NB4 (cell line): ENCODE results near the gene RHOH.

ENCODE experiments used
- CTCF ChIP-seq: IDR thresholded peaks from one replicate; pipeline ENCODE4 v1.5.1; 2012; ENCODE audit warnings: low read depth, low read length
- TF ChIP-seq, protein P1 (sequence below): IDR thresholded peaks from 2 replicates; pipeline ENCODE4 v1.6.1; 2011; ENCODE audit warnings: low read depth, low read length

GRCh38 chr4:40221744-40222143 is 24.9 kb downstream of the RHOH start:
- TF ChIP-seq, protein P1, sequence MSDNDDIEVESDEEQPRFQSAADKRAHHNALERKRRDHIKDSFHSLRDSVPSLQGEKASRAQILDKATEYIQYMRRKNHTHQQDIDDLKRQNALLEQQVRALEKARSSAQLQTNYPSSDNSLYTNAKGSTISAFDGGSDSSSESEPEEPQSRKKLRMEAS: no peak
- no peak for TF ChIP-seq CTCF
